AG09309 (cell line): ENCODE data around the gene LRCH1.

Experiments used
- DNase-seq: peaks from one replicate; pipeline ENCODE4 v3.0.0-alpha.2; 2010; ENCODE audit warnings: low read depth
- H3K4me3 ChIP-seq: 2 replicates; pipeline ENCODE4 v1.5.1; 2011; ENCODE audit warnings: mild to moderate bottlenecking, low read depth, low read length, moderate library complexity; ENCODE audit not compliant: control insufficient read depth
- TF ChIP-seq, protein P1 (sequence below): IDR thresholded peaks from 2 replicates; pipeline ENCODE4 v1.5.1; 2011; ENCODE audit warnings: mild to moderate bottlenecking, low read depth, low read length, inconsistent platforms; ENCODE audit not compliant: insufficient read depth, control insufficient read depth; ENCODE audit errors: missing control alignments

LRCH1 gene

DNA sequence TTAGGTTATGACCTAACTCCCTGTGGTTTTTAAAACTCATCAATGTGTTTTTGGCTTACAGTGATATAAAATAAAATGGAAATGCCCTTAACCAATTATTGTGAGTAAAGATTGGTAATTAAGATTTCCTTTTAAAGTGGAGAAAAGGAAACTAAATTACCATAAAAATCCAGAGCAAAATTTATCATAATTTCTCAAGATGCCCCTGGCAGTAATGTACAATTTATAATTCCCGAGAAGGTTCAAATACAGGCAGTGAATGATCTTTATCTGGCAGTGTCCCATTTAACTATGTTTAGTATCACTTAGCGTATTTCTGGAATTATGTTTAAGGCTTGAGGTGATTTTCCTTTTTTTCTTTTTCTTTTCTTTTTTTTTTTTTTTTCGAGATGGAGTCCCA, 182.5 kb downstream of the LRCH1 start:
- H3K4me3 ChIP-seq: no peak overlapping the region
- TF ChIP-seq, protein P1, sequence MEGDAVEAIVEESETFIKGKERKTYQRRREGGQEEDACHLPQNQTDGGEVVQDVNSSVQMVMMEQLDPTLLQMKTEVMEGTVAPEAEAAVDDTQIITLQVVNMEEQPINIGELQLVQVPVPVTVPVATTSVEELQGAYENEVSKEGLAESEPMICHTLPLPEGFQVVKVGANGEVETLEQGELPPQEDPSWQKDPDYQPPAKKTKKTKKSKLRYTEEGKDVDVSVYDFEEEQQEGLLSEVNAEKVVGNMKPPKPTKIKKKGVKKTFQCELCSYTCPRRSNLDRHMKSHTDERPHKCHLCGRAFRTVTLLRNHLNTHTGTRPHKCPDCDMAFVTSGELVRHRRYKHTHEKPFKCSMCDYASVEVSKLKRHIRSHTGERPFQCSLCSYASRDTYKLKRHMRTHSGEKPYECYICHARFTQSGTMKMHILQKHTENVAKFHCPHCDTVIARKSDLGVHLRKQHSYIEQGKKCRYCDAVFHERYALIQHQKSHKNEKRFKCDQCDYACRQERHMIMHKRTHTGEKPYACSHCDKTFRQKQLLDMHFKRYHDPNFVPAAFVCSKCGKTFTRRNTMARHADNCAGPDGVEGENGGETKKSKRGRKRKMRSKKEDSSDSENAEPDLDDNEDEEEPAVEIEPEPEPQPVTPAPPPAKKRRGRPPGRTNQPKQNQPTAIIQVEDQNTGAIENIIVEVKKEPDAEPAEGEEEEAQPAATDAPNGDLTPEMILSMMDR: no peak
- DNase-seq: no peak

DNA sequence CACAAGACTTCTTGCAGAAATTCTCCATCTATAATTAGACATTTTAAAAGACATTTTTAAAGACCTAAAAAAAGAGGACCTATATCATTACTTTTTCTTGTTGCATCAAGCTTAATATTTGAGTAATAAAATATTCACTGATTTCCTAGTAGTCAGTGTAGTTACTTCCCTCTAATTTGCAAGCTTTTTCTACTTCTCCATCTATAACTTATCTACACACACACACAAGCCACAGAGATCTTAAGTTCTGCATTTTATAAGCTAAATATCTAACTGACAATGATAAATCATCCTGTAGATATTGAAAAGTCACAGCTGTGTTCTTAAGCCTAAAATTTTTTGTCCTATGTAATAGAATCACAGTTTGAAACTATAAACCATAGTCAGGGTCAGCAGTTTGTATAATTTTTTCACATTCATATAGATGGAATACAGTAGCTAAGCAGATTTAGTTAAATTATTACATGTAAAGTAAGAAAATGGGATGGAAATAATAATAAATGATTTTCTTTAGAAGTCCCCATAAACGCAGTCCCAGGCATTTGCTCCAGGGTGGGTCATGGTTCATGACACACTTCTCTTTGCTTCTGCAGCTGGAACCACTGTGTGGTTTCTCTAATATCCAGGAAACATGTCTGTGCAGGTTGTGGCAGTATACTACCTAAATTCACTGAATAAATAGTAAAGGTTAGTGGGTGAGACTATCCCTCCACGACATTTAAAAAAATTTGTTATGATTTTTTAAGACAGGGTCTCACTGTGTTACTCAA, 183.8 kb downstream of the LRCH1 start:
- TF ChIP-seq, protein P1: no peak
- DNase-seq: no peak
- no peak overlapping the region for H3K4me3 ChIP-seq

DNA sequence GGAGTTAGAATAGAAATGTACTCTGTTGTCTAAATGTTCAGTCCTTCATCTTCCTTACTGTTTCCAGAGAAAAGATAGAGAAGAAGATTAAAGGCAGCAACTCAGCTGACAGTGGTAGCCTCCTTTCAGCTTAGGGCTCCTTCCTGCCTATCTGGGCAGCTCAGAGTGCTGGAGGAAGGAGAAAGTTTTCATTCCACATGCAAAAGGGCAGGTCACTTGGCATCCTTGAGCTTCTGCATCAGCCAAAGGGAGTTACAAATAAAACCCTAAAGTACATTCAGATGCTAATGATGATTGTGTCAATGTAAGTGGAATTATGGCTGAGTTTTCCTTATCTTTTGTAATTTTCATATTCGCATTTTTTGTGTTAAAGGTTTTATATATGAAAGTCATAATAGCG, 185.1 kb downstream of the LRCH1 start:
- TF ChIP-seq, protein P1: no peak
- no peak for DNase-seq
- H3K4me3 ChIP-seq: no peak overlapping the region

DNA sequence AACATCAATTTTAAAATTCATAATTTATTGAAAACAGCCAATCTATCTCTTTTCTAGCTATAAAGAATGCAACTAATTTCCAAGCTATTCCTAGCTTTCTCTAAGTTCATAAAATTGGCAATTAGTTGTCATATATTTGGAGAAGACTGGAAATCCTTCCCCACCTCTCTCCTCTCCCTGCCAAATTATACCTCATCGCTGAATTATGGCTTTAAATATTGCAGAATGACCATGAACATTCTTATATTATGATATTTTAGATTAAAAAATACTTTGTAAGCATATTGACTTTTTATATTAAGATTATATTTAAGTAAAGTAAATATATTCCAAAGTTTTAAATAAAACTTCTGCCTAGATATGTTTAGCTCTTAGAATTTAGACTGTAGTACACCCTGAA, 185.8 kb downstream of the LRCH1 start:
- TF ChIP-seq, protein P1: no peak
- H3K4me3 ChIP-seq: no peak overlapping the region
- no peak for DNase-seq

DNA sequence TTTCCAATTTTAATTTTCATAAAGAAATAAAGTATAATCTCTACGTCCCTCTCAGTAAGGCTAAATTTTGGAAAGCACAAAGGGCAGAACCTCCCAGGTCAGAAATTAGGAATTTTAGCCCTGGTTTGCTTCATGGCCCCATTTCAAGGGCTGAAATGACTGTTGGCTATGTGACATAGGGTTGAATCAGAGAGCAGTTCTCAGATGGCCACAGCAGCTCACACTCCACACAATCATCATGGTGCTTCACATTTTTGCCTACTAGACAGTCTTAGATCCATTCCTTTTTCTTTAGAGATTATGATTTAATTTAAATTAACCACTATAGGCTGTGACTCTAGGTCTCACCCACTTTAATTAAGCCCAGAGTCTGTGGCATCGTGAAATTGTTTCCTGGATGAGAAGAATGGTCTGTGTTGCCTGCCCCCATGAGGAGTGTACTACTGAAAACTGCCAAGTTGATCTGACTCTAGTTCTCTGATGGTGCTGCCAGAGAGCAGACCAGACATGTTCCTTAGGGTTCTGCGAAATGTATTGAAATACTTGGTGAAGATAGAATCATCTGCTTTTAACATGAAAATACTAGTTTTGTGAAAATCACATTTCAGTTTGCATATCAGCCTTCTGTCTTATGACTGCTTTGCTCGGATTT, 186.6 kb downstream of the LRCH1 start:
- H3K4me3 ChIP-seq: no peak overlapping the region
- DNase-seq: no peak
- TF ChIP-seq, protein P1: no peak

DNA sequence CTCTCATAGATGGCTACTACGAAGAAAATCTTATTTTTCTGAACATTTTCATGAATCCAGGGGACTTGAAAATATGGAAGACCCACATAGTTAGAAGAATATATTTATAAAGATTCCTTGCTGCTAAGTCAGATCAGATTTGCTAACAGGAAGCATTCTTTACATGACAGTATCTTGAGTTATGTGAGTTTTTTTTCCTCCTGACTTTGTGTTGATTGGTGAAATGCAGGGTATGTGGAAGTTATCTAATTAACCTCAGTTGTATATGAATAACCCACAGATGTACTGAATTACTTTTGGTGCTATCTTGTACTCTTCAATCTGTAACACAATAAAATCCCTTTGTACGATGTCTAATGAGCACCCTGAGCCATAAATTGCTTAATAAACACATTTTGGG, 190.2 kb downstream of the LRCH1 start:
- TF ChIP-seq, protein P1: no peak

More for the DNA sequence above, 190.2 kb downstream of the LRCH1 start:
- no peak for DNase-seq
- H3K4me3 ChIP-seq: no peak overlapping the region
